ENCODE measurements around the gene SSC5D.
A peak's percentile ranks its signal among the peaks of the same experiment; 100 is the strongest.

SSC5D gene

DNA sequence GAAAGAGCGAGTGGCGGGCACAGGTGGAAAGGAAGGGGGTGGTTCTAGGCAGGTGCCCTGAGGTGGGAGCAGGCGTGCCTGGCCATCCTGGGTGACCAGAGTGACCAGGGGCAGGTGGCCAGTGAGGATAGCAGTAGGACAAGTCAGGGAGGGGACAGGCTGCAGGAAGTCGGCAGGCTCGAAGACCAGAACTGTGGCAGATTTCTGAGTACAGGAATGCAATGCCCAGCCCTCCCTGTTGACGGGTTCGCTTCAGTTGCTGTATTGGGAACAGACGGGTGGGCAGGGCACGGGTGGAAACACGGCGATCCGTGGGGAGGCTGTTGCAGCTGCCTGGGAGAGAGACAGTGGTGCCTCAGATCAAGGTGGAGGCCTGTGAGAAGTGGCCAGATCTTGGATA lies 9.9 kb upstream of the SSC5D start:
- peaks cover 20% of the 10 kb centered on the region for H3K36me3 ChIP-seq
- H3K9me3 ChIP-seq: no peaks in the 10 kb centered on the region
- H3K4me3 ChIP-seq: no peak overlapping the region
- no peaks in the 10 kb centered on the region for H3K27me3 ChIP-seq
- no peak overlapping the region for H3K27ac ChIP-seq
- peaks cover 11% of the 10 kb centered on the region; the same call in 1 of the 2 replicates for H4K20me1 ChIP-seq
- no peak for TF ChIP-seq Cebpa-rat (IDR thresholded peaks at IDR 0.05)
- peaks cover 57% of the 10 kb centered on the region for H3K4me1 ChIP-seq
- peak overlapping the region; percentile 88 for H3K4me2 ChIP-seq
- H3K9ac ChIP-seq: peak overlapping the region; percentile 82

DNA sequence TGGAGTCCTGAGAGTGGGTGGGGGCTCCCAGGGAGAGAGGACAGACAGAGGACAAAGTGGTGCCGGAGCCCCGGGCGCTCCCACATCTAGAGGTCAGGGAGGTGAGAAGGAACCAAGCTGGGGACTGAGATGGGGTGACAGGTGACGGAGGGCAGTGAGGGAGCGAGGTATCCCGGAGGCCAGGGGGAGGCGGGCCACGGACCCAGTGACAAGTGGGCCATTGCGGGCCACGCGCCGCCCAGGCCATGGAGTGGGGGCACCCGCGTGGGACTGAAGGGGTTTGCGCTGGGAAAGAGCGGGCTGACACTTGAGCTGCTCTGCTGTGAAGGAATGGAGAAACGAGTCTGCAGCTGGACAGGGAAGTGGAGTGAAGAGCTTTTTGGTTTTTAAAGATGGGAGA lies 9.2 kb upstream of the SSC5D start:
- no peak for TF ChIP-seq Cebpa-rat (IDR thresholded peaks at IDR 0.05)
- H3K27me3 ChIP-seq: no peaks in the 10 kb centered on the region
- H3K9ac ChIP-seq: peak overlapping the region; percentile 46; the same call in 1 of the 2 replicates
- peaks cover 56% of the 10 kb centered on the region for H3K4me1 ChIP-seq
- peaks cover 11% of the 10 kb centered on the region; the same call in 1 of the 2 replicates for H4K20me1 ChIP-seq
- peaks cover 25% of the 10 kb centered on the region for H3K36me3 ChIP-seq
- H3K27ac ChIP-seq: 0 out of 2 replicates have a peak overlapping the region, but pooled peaks have one; percentile 7
- H3K9me3 ChIP-seq: no peaks in the 10 kb centered on the region
- H3K4me2 ChIP-seq: peak overlapping the region; percentile 39
- no peak overlapping the region for H3K4me3 ChIP-seq

DNA sequence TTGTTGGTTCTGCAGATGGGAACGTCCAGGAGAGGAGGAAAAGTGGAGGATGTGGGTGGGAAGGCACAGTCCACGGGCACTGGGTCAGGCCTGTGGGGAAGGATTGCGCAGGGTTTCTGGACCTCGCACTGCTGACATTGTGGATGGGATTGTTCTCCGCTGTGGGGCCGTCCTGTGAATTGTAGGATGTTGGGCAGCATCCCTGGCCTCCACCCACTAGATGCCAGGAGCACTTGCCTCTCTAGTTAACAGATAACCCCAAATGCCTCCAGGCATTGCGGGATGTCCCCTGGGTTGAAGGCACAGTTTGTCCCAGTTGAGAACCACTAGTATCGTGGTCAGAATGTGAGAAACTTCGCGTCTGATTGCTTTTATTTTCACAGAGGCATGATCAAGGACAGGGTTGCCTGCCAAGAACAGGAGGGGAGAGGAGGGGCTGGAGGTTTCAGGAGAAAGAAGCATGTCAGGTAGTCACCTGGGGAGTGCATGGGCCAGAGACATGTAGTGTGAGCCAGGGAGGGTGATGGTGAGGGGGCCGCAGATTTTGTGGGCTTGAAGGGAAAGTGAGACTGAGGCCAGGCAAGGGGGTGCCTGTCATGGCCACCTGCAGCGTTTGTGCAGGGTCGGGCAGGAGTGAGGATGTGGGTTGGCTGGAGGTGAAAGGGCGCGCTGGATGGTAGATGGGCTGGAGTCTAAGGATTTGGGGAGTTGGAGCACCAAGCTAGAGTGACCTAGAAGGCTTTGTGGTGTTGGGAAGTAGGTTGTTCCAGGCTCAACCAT lies 8.6 kb upstream of the SSC5D start:
- Histone ChIP-seq H3K9me3 (no peaks in the 10 kb centered on the region), H3K4me3 (no peak overlapping the region), H3K4me2 (peak overlapping the region; percentile 39), H3K27me3 (no peaks in the 10 kb centered on the region), H3K4me1 (peaks cover 56% of the 10 kb centered on the region), H3K27ac (0 out of 2 replicates have a peak overlapping the region, but pooled peaks have one; percentile 7), H3K9ac (peak overlapping the region; percentile 46; the same call in 1 of the 2 replicates), H3K36me3 (peaks cover 25% of the 10 kb centered on the region), H4K20me1 (peaks cover 11% of the 10 kb centered on the region; the same call in 1 of the 2 replicates)
- TF ChIP-seq Cebpa-rat (IDR thresholded peaks at IDR 0.05): no peak

DNA sequence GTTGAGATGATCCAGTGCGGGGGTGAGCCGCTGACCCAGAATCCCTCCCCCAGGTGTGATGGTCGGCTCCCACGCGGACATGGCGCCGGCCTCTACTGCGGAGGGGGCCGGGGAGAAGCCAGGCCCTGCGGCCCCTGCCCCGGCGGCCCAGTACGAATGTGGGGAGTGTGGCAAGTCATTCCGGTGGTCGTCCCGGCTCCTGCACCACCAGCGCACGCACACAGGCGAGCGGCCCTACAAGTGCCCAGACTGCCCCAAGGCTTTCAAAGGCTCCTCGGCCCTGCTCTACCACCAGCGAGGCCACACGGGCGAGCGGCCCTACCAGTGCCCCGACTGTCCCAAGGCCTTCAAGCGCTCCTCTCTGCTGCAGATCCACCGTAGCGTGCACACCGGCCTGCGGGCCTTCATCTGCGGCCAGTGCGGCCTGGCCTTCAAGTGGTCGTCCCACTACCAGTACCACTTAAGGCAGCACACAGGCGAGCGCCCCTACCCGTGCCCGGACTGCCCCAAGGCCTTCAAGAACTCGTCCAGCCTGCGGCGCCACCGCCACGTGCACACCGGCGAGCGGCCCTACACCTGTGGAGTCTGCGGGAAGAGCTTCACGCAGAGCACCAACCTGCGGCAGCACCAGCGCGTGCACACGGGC lies 7.0 kb upstream of the SSC5D start:
- no peak overlapping the region for H3K4me2 ChIP-seq
- H3K27ac ChIP-seq: no peak overlapping the region
- no peaks in the 10 kb centered on the region for H3K9me3 ChIP-seq
- no peak overlapping the region for H3K4me3 ChIP-seq
- no peak for TF ChIP-seq Cebpa-rat (IDR thresholded peaks at IDR 0.05)
- peaks cover 25% of the 10 kb centered on the region for H3K36me3 ChIP-seq
- H3K4me1 ChIP-seq: peaks cover 51% of the 10 kb centered on the region
- no peaks in the 10 kb centered on the region for H3K27me3 ChIP-seq
- H4K20me1 ChIP-seq: peaks cover 11% of the 10 kb centered on the region; the same call in 1 of the 2 replicates
- no peak overlapping the region for H3K9ac ChIP-seq

- Histone ChIP-seq H3K4me1 (peaks cover 56% of the 10 kb centered on the region), H3K27me3 (no peaks in the 10 kb centered on the region), H3K4me3 (no peak overlapping the region), H3K4me2 (no peak overlapping the region), H3K36me3 (peaks cover 25% of the 10 kb centered on the region), H3K9ac (no peak overlapping the region), H4K20me1 (peaks cover 11% of the 10 kb centered on the region; the same call in 1 of the 2 replicates), H3K9me3 (no peaks in the 10 kb centered on the region), H3K27ac (no peak overlapping the region)
- no peak for TF ChIP-seq Cebpa-rat (IDR thresholded peaks at IDR 0.05)
Observed at GRCh38 chr19:55481794-55482155, 6.5 kb upstream of the SSC5D start.

GRCh38 chr19:55482156-55482961 lies 5.9 kb upstream of the SSC5D start:
- H4K20me1 ChIP-seq: peaks cover 11% of the 10 kb centered on the region

DNA sequence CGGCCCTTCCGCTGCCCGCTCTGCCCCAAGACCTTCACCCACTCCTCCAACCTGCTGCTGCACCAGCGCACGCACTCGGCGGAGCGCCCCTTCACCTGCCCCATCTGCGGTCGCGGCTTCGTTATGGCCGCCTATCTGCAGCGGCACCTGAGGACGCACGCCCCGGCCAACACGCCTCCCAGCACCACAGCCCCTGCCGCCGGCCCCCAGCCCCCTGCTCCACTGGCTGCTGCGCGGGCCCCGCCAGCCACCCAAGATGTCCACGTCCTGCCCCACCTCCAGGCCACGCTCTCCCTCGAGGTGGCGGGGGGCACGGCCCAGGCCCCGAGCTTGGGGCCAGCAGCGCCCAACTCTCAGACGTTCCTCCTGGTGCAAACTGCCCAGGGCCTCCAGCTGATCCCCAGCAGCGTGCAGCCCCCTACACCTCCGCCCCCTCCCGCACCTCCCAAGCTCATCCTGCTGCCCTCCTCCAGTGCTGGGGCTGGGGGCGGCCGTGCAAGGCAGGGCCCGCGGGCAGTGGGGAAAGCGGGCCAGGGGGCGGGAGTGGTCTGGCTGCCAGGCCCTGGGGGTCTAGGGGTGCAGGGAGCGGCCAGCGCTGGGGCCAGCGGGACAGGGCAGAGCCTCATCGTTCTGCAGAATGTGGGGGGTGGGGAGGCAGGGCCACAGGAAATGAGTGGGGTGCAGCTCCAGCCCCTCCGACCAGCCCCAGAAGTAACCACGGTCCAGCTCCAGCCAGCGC lies 5.1 kb upstream of the SSC5D start:
- H3K27ac ChIP-seq: no peak overlapping the region
- H4K20me1 ChIP-seq: peaks cover 11% of the 10 kb centered on the region
- H3K4me2 ChIP-seq: no peak overlapping the region
- no peaks in the 10 kb centered on the region for H3K9me3 ChIP-seq
- H3K36me3 ChIP-seq: peaks cover 25% of the 10 kb centered on the region
- no peak overlapping the region for H3K9ac ChIP-seq
- no peak overlapping the region for H3K4me3 ChIP-seq
- peaks cover 60% of the 10 kb centered on the region for H3K4me1 ChIP-seq
- no peaks in the 10 kb centered on the region for H3K27me3 ChIP-seq
- no peak for TF ChIP-seq Cebpa-rat (IDR thresholded peaks at IDR 0.05)

More at GRCh38 chr19:55482156-55482961, 5.9 kb upstream of the SSC5D start:
- Histone ChIP-seq H3K4me1 (peaks cover 61% of the 10 kb centered on the region), H3K27me3 (no peaks in the 10 kb centered on the region), H3K4me3 (no peak overlapping the region), H3K9me3 (no peaks in the 10 kb centered on the region), H3K36me3 (peaks cover 25% of the 10 kb centered on the region), H3K4me2 (no peak overlapping the region), H3K9ac (no peak overlapping the region), H3K27ac (no peak overlapping the region)
- no peak for TF ChIP-seq Cebpa-rat (IDR thresholded peaks at IDR 0.05)

- Histone ChIP-seq H3K4me3 (peak overlapping the region; percentile 80), H3K9me3 (no peaks in the 10 kb centered on the region), H3K4me1 (peaks cover 57% of the 10 kb centered on the region), H3K27me3 (no peaks in the 10 kb centered on the region), H3K27ac (peak overlapping the region; percentile 87), H3K36me3 (peaks cover 25% of the 10 kb centered on the region), H4K20me1 (peaks cover 10% of the 10 kb centered on the region), H3K4me2 (peak overlapping the region; percentile 96), H3K9ac (peak overlapping the region; percentile 85)
- TF ChIP-seq Cebpa-rat (IDR thresholded peaks at IDR 0.05): no peak
Observed at GRCh38 chr19:55483706-55484592, 4.3 kb upstream of the SSC5D start.
